Hepatocyte (in vitro differentiated cells): ENCODE measurements around the gene MORN4. TPM values are rescaled to one million over a fixed set of nuclear protein-coding genes. Genes with fewer than 3 reads are reported as not detected.
A peak's percentile ranks its signal among the peaks of the same experiment; 100 is the strongest.
"Not testable (repeated sequence)": the region's sequence is repeated elsewhere in the genome, so short reads cannot be mapped to it uniquely, and the experiment has no call there.

Source experiments
- DNase-seq: peaks from one replicate; pipeline ENCODE4 v3.0.0-alpha.2; 2016; ENCODE audit warnings: low spot score
- H2AFZ ChIP-seq: fragments of 200-600 bp; sonication (generic); 2 replicates; pipeline ENCODE4 v1.6.0; 2016; ENCODE audit warnings: antibody characterized with exemption, mild to moderate bottlenecking
- H3K27ac ChIP-seq: fragments of 200-600 bp; sonication (generic); 2 replicates; pipeline ENCODE4 v1.5.1; 2016; ENCODE audit warnings: mild to moderate bottlenecking
- H3K27me3 ChIP-seq: fragments of 200-600 bp; sonication (generic); 2 replicates; pipeline ENCODE4 v1.6.1; 2016
- H3K36me3 ChIP-seq: fragments of 200-600 bp; sonication (generic); replicated peaks from 2 replicates; pipeline ENCODE4 v1.5.1; 2016; ENCODE audit warnings: low read depth; ENCODE audit not compliant: insufficient read depth
- H3K4me1 ChIP-seq: fragments of 200-600 bp; sonication (generic); 2 replicates; pipeline ENCODE4 v1.5.1; 2016; ENCODE audit warnings: mild to moderate bottlenecking, moderate library complexity; ENCODE audit not compliant: insufficient read depth
- H3K4me2 ChIP-seq: fragments of 200-600 bp; sonication (generic); 2 replicates; pipeline ENCODE4 v1.6.0; 2016
- H3K4me3 ChIP-seq: fragments of 200-600 bp; sonication (generic); 2 replicates; pipeline ENCODE4 v1.5.1; 2016; ENCODE audit warnings: mild to moderate bottlenecking
- H3K79me2 ChIP-seq: fragments of 200-600 bp; sonication (generic); 2 replicates; pipeline ENCODE4 v1.6.0; 2017; ENCODE audit warnings: mild to moderate bottlenecking
- H3K9me2 ChIP-seq: fragments of 200-600 bp; sonication (generic); replicated peaks from 2 replicates; pipeline ENCODE4 v1.6.0; 2017; ENCODE audit warnings: mild to moderate bottlenecking; ENCODE audit not compliant: insufficient read depth
- H3K9me3 ChIP-seq: fragments of 200-600 bp; sonication (generic); 2 replicates; pipeline ENCODE4 v1.5.1; 2016; ENCODE audit warnings: low read depth, mild to moderate bottlenecking
- H4K20me1 ChIP-seq: fragments of 200-600 bp; sonication (generic); 2 replicates; pipeline ENCODE4 v1.6.0; 2016; ENCODE audit warnings: mild to moderate bottlenecking; ENCODE audit not compliant: insufficient read depth, poor library complexity, severe bottlenecking
- EZH2 ChIP-seq: fragments of 200-600 bp; sonication (generic); IDR thresholded peaks from 2 replicates; pipeline ENCODE4 v1.6.1; 2016; ENCODE audit warnings: antibody characterized with exemption, mild to moderate bottlenecking, borderline replicate concordance
- EZH2phosphoT487 ChIP-seq: fragments of 200-600 bp; sonication (generic); IDR thresholded peaks from one replicate; pipeline ENCODE4 v1.6.1; 2018; ENCODE audit warnings: antibody characterized with exemption, mild to moderate bottlenecking, low read depth, moderate library complexity; ENCODE audit not compliant: unreplicated experiment, severe bottlenecking
- WGBS: methylation state at CpG from one replicate; pipeline ENCODE4 v1.1.6; 2016; ENCODE audit warnings: low lambda C conversion rate; ENCODE audit errors: missing lambda C conversion rate; 5-methylcytosine and 5-hydroxymethylcytosine counted together
- polyA plus RNA-seq: library from polyadenylated mRNA; unstranded; fragments of >200 nt; fragmentation: Nextera tagmentation; extraction: Ambion mirVana; gene quantifications from 2 replicates; pipeline ENCODE4 v1.2.1, GENCODE V29; 2016
- total RNA-seq: library from RNA; depleted of rRNA; stranded (reverse); fragments of >200 nt; gene quantifications from 2 replicates; pipeline ENCODE4 v1.2.3, GENCODE V29; 2014
- TF ChIP-seq, protein P1 (sequence below): fragments of 200-600 bp; sonication (generic); IDR thresholded peaks from 2 replicates; pipeline ENCODE4 v1.5.1; 2016; ENCODE audit warnings: antibody characterized with exemption, mild to moderate bottlenecking; ENCODE audit not compliant: poor library complexity

Gene MORN4
- total and polyA plus RNA-seq, 2 experiments from 2014 or later: 8.5 to 15.6 TPM

DNA sequence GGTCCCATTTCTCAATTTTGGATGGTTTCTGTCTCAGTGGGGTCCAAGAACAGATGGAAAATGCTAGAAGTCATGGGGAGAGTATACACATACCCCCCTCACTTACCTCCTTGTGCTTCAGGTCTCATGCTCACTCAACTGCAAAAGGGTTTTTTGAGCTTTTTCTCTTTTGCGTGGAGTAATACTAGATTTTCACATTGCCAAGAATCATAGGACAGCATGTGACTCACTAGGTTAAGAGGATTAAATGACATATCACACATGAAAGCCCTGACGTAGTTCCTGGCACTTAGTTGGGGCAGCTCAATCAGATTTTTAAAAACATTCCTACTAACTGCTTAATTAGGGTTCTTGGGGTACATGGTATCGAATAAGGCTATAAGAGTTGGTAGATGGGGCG lies 11.6 kb upstream of the MORN4 start:
- Histone ChIP-seq H3K79me2 (peaks cover 80% of the 10 kb centered on the region), H3K4me1 (peaks cover 22% of the 10 kb centered on the region), H3K9me3 (no peaks in the 10 kb centered on the region), H2AFZ (no peak overlapping the region), H3K4me2 (no peak overlapping the region), H4K20me1 (peaks cover 12% of the 10 kb centered on the region), H3K9me2 (no peaks in the 10 kb centered on the region), H3K27me3 (no peaks in the 10 kb centered on the region), H3K27ac (no peak overlapping the region), H3K36me3 (no peaks in the 10 kb centered on the region), H3K4me3 (no peak overlapping the region)
- WGBS: 97% methylated on average over 4 of the region's 4 CpGs
- no peak for DNase-seq
- TF ChIP-seq, protein P1, sequence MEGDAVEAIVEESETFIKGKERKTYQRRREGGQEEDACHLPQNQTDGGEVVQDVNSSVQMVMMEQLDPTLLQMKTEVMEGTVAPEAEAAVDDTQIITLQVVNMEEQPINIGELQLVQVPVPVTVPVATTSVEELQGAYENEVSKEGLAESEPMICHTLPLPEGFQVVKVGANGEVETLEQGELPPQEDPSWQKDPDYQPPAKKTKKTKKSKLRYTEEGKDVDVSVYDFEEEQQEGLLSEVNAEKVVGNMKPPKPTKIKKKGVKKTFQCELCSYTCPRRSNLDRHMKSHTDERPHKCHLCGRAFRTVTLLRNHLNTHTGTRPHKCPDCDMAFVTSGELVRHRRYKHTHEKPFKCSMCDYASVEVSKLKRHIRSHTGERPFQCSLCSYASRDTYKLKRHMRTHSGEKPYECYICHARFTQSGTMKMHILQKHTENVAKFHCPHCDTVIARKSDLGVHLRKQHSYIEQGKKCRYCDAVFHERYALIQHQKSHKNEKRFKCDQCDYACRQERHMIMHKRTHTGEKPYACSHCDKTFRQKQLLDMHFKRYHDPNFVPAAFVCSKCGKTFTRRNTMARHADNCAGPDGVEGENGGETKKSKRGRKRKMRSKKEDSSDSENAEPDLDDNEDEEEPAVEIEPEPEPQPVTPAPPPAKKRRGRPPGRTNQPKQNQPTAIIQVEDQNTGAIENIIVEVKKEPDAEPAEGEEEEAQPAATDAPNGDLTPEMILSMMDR: no peak
- TF ChIP-seq EZH2 (no peak), EZH2phosphoT487 (no peak)

DNA sequence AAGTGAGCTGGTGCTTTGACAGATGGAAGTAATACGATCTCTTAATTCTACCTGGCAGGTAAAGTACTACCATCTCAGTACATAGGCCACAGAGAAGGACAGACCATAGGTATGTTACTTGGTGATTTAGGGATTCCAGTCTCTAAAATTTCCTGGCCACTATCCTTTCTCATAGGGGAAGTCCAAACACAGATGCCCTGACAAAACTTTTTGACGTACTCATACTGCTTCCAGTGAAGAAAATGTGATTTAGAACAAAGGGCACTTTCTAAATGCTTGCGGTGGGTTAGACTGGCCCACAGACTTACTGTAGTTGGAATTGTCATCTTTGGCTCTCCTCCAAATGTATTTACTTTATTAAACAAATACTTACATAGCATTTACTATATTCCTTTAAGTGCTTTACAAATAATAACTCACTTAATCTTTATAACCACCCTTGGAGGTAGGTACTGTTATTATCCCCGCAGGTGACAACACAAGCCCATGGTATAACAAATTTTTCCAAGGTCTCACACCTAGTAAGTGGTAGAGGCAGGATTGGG lies 10.2 kb upstream of the MORN4 start:
- H2AFZ ChIP-seq: no peak overlapping the region
- peak overlapping the region; percentile 90 for H3K4me2 ChIP-seq
- no peak for DNase-seq
- H3K36me3 ChIP-seq: no peaks in the 10 kb centered on the region
- peaks cover 12% of the 10 kb centered on the region for H4K20me1 ChIP-seq
- H3K4me3 ChIP-seq: no peak overlapping the region
- H3K9me2 ChIP-seq: no peaks in the 10 kb centered on the region
- H3K27me3 ChIP-seq: no peaks in the 10 kb centered on the region
- peaks cover 19% of the 10 kb centered on the region for H3K4me1 ChIP-seq
- WGBS: 82% methylated on average over 4 of the region's 4 CpGs
- H3K79me2 ChIP-seq: peaks cover 73% of the 10 kb centered on the region
- no peaks in the 10 kb centered on the region for H3K9me3 ChIP-seq
- peak overlapping the region; percentile 2 for H3K27ac ChIP-seq
- TF ChIP-seq EZH2phosphoT487 (no peak), EZH2 (no peak)
- TF ChIP-seq, protein P1: no peak

DNA sequence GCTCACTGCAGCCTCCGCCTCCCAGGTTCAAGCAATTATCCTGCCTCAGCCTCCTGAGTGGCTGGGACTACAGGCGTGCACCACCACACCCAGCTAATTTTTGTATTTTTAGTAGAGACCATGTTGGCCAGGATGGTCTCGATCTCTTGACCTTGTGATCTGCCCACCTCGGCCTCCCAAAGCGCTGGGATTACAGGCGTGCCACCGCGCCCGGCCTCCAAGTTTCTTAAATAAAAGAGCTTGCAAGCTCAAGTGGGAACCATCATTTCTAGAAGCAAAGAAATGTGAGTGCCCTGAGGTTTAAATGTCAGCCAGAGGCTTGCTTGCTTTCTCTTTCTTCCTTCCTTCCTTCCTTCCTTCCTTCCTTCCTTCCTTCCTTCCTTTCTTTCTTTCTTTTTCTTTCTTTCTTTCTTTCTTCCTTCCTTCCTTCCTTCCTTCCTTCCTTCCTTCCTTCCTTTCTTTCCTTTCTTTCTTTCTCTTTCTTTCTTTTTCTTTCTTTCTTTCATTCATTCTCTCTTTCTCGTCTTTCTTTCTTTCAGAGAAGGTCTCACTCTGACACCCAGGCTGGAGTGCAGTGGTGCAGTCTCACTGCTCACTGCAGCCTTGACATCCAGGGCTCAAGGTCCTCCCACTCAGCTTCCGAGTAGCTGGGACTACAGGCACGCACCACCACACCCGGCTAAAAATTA lies 9.3 kb upstream of the MORN4 start:
- Histone ChIP-seq H4K20me1 (peaks cover 12% of the 10 kb centered on the region), H3K4me2 (peak overlapping the region; percentile 90), H3K4me1 (peaks cover 13% of the 10 kb centered on the region), H3K79me2 (peaks cover 65% of the 10 kb centered on the region)
- not testable (repeated sequence) for H3K9me2 ChIP-seq, H3K9me3 ChIP-seq, DNase-seq, H3K4me3 ChIP-seq, H3K27me3 ChIP-seq, H3K36me3 ChIP-seq, H3K27ac ChIP-seq, H2AFZ ChIP-seq
- WGBS: 91% methylated on average over 13 of the region's 13 CpGs

DNA sequence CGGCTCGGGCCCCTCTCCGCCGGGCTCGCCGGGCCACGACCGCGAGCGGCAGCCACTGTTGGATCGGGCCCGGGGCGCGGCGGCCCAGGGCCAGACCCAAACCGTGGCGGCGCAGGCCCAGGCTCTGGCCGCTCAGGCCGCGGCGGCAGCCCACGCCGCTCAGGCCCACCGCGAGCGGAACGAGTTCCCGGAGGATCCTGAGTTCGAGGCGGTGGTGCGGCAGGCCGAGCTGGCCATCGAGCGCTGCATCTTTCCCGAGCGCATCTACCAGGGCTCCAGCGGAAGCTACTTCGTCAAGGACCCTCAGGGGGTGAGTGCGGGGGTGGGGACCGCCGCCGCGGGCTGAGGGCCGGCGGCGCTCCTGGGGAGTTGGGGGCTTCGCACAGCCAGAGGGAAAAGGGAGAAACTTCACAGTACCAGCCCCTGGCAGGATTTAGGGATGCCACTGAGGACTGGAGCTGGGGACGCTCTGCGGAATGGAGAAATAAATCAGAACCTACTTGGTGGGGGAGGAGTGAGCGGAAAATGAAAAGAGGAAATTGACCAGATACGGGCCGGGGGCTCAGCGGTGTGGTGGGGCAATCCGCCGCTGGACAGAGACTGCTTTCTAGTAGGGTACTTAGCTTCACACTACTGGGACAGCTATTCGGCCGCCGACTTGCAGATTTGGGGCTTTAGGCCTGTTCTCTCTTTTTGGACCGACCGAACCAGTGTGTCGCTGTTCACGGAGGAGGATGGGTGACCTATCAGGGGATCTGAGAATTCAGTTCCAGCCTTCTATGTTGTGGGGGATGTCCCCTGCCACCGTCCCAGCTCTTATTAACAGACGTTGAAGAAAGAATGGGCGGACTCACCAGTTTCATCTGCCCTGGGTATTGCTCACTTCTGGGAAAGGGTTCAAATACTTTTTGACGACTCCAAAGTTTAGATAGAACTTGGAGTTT lies 7.8 kb upstream of the MORN4 start:
- Histone ChIP-seq H3K4me1 (peaks cover 13% of the 10 kb centered on the region), H3K4me2 (peak overlapping the region; percentile 90), H3K36me3 (no peaks in the 10 kb centered on the region), H3K4me3 (peak overlapping the region; percentile 99), H4K20me1 (peaks cover 12% of the 10 kb centered on the region), H2AFZ (peak overlapping the region; percentile 36), H3K27ac (peak overlapping the region; percentile 92), H3K9me2 (no peaks in the 10 kb centered on the region), H3K9me3 (no peaks in the 10 kb centered on the region), H3K79me2 (peaks cover 51% of the 10 kb centered on the region), H3K27me3 (no peaks in the 10 kb centered on the region)
- TF ChIP-seq EZH2phosphoT487 (no peak), EZH2 (no peak)
- TF ChIP-seq, protein P1: no peak
- WGBS: 2% methylated on average over 61 of the region's 67 CpGs
- DNase-seq: peak; percentile 44
